Liver (tissue), 3 donors: ENCODE data around the gene LYRM1.

Experiments used
- EGR1 ChIP-seq, 2 donors: IDR thresholded peaks; 2 replicates each; pipeline ENCODE4 v1.6.1; 2016 to 2018; ENCODE audit warnings: antibody characterized with exemption in 2 of 2, low read depth in 2 of 2
- MAX ChIP-seq: IDR thresholded peaks from 2 replicates; pipeline ENCODE4 v1.6.1; 2016; ENCODE audit warnings: antibody characterized with exemption
- RXRA ChIP-seq, 2 donors: IDR thresholded peaks; 2 replicates each; pipeline ENCODE4 v1.6.1; 2017 to 2018; ENCODE audit warnings: antibody characterized with exemption in 2 of 2, mild to moderate bottlenecking in 1 of 2
- SP1 ChIP-seq: IDR thresholded peaks from 2 replicates; pipeline ENCODE4 v1.6.1; 2018; ENCODE audit warnings: antibody characterized with exemption, mild to moderate bottlenecking
- YY1 ChIP-seq: IDR thresholded peaks from 2 replicates; pipeline ENCODE4 v1.6.1; 2016; ENCODE audit warnings: antibody characterized with exemption, mild to moderate bottlenecking
- TF ChIP-seq, protein P1 (sequence below): fragments of 150-350 bp; IDR thresholded peaks from 2 replicates; pipeline ENCODE4 v1.5.1; 2017; ENCODE audit warnings: improper control_type of control experiment, low read depth, low read length; ENCODE audit not compliant: missing input control
- TF ChIP-seq, protein P2 (sequence below): IDR thresholded peaks from 2 replicates; pipeline ENCODE4 v1.6.1; 2016; ENCODE audit warnings: antibody characterized with exemption, mild to moderate bottlenecking
- donor health status: healthy.
- donor health status: healthy.

DNA sequence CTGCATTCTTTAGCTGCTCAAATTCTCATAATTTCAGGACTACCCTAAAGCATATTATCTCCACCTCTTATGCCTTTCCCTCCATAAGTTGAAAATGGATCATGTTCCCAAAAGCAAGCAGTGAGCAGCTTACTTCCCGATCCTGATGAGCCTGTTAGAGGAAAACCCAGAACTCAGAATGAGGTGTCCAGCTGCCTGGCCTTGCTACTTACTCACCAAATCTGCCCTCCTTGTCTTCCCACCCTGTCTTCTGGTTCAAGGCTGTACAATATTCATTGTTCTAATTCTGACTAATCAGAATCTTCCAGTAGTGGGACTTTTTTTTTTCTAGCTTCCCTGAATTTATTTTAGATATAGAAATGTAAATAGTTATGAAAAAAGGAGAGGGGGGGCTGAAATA lies 10.8 kb downstream of the LYRM1 start:
- TF ChIP-seq, protein P1, sequence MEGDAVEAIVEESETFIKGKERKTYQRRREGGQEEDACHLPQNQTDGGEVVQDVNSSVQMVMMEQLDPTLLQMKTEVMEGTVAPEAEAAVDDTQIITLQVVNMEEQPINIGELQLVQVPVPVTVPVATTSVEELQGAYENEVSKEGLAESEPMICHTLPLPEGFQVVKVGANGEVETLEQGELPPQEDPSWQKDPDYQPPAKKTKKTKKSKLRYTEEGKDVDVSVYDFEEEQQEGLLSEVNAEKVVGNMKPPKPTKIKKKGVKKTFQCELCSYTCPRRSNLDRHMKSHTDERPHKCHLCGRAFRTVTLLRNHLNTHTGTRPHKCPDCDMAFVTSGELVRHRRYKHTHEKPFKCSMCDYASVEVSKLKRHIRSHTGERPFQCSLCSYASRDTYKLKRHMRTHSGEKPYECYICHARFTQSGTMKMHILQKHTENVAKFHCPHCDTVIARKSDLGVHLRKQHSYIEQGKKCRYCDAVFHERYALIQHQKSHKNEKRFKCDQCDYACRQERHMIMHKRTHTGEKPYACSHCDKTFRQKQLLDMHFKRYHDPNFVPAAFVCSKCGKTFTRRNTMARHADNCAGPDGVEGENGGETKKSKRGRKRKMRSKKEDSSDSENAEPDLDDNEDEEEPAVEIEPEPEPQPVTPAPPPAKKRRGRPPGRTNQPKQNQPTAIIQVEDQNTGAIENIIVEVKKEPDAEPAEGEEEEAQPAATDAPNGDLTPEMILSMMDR: no peak
- TF ChIP-seq YY1 (no peak), SP1 (no peak), RXRA (IDR thresholded peaks at IDR 0.05) (no peak), MAX (no peak), EGR1 (IDR thresholded peaks at IDR 0.05; ENCODE audit: low read depth in 2 of 2) (no peak)
- TF ChIP-seq, protein P2, sequence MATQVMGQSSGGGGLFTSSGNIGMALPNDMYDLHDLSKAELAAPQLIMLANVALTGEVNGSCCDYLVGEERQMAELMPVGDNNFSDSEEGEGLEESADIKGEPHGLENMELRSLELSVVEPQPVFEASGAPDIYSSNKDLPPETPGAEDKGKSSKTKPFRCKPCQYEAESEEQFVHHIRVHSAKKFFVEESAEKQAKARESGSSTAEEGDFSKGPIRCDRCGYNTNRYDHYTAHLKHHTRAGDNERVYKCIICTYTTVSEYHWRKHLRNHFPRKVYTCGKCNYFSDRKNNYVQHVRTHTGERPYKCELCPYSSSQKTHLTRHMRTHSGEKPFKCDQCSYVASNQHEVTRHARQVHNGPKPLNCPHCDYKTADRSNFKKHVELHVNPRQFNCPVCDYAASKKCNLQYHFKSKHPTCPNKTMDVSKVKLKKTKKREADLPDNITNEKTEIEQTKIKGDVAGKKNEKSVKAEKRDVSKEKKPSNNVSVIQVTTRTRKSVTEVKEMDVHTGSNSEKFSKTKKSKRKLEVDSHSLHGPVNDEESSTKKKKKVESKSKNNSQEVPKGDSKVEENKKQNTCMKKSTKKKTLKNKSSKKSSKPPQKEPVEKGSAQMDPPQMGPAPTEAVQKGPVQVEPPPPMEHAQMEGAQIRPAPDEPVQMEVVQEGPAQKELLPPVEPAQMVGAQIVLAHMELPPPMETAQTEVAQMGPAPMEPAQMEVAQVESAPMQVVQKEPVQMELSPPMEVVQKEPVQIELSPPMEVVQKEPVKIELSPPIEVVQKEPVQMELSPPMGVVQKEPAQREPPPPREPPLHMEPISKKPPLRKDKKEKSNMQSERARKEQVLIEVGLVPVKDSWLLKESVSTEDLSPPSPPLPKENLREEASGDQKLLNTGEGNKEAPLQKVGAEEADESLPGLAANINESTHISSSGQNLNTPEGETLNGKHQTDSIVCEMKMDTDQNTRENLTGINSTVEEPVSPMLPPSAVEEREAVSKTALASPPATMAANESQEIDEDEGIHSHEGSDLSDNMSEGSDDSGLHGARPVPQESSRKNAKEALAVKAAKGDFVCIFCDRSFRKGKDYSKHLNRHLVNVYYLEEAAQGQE: no peak
